Measurements from ENCODE around the gene TDRD12.
"Not testable (repeated sequence)": the region's sequence is repeated elsewhere in the genome, so short reads cannot be mapped to it uniquely, and the experiment has no call there.

Gene TDRD12

GRCh38 chr19:32862741-32863140, 143.2 kb downstream of the TDRD12 start:
- H3K36me3 ChIP-seq (ENCODE audit: control insufficient read depth, insufficient read depth, low read length), result no peaks in the 10 kb centered on the region
- H3K4me3 ChIP-seq (ENCODE audit: insufficient read depth, low read depth, low read length, poor library complexity, severe bottlenecking), result no peak overlapping the region
- no peaks in the 10 kb centered on the region for H3K27me3 ChIP-seq (replicated peaks; ENCODE audit: control insufficient read depth, insufficient read depth, low read length, poor library complexity, severe bottlenecking)
- no peaks in the 10 kb centered on the region for H3K9me3 ChIP-seq (ENCODE audit: control insufficient read depth, low read length)
- DNase-seq, result no peak
- H3K27ac ChIP-seq (ENCODE audit: insufficient read depth, low read length, poor library complexity, severe bottlenecking), result no peak overlapping the region
- no peaks in the 10 kb centered on the region for H3K4me1 ChIP-seq (ENCODE audit: control insufficient read depth, insufficient read depth, low read length, poor library complexity, severe bottlenecking)

GRCh38 chr19:32863301-32863700, 143.7 kb downstream of the TDRD12 start:
- Histone ChIP-seq H3K27ac (ENCODE audit: insufficient read depth, low read length, poor library complexity, severe bottlenecking) (no peak overlapping the region), H3K4me3 (ENCODE audit: insufficient read depth, low read depth, low read length, poor library complexity, severe bottlenecking) (no peak overlapping the region), H3K9me3 (ENCODE audit: control insufficient read depth, low read length) (no peaks in the 10 kb centered on the region), H3K4me1 (ENCODE audit: control insufficient read depth, insufficient read depth, low read length, poor library complexity, severe bottlenecking) (no peaks in the 10 kb centered on the region), H3K27me3 (replicated peaks; ENCODE audit: control insufficient read depth, insufficient read depth, low read length, poor library complexity, severe bottlenecking) (no peaks in the 10 kb centered on the region), H3K36me3 (ENCODE audit: control insufficient read depth, insufficient read depth, low read length) (no peaks in the 10 kb centered on the region)
- no peak for DNase-seq

- Histone ChIP-seq H3K27me3 (replicated peaks; ENCODE audit: control insufficient read depth, insufficient read depth, low read length, poor library complexity, severe bottlenecking) (no peaks in the 10 kb centered on the region), H3K4me1 (ENCODE audit: control insufficient read depth, insufficient read depth, low read length, poor library complexity, severe bottlenecking) (no peaks in the 10 kb centered on the region), H3K36me3 (ENCODE audit: control insufficient read depth, insufficient read depth, low read length) (no peaks in the 10 kb centered on the region), H3K27ac (ENCODE audit: insufficient read depth, low read length, poor library complexity, severe bottlenecking) (no peak overlapping the region), H3K9me3 (ENCODE audit: control insufficient read depth, low read length) (no peaks in the 10 kb centered on the region), H3K4me3 (ENCODE audit: insufficient read depth, low read depth, low read length, poor library complexity, severe bottlenecking) (no peak overlapping the region)
- no peak for DNase-seq
Measured at GRCh38 chr19:32863841-32864240, 144.3 kb downstream of the TDRD12 start.

GRCh38 chr19:32864318-32865007, 144.9 kb downstream of the TDRD12 start:
- Histone ChIP-seq H3K4me1 (ENCODE audit: control insufficient read depth, insufficient read depth, low read length, poor library complexity, severe bottlenecking) (no peaks in the 10 kb centered on the region), H3K27ac (ENCODE audit: insufficient read depth, low read length, poor library complexity, severe bottlenecking) (no peak overlapping the region), H3K4me3 (ENCODE audit: insufficient read depth, low read depth, low read length, poor library complexity, severe bottlenecking) (no peak overlapping the region), H3K36me3 (ENCODE audit: control insufficient read depth, insufficient read depth, low read length) (no peaks in the 10 kb centered on the region), H3K27me3 (replicated peaks; ENCODE audit: control insufficient read depth, insufficient read depth, low read length, poor library complexity, severe bottlenecking) (no peaks in the 10 kb centered on the region), H3K9me3 (ENCODE audit: control insufficient read depth, low read length) (no peaks in the 10 kb centered on the region)
- DNase-seq, result no peak

GRCh38 chr19:32865326-32865725, 145.8 kb downstream of the TDRD12 start:
- Histone ChIP-seq H3K9me3 (ENCODE audit: control insufficient read depth, low read length) (no peaks in the 10 kb centered on the region), H3K27me3 (replicated peaks; ENCODE audit: control insufficient read depth, insufficient read depth, low read length, poor library complexity, severe bottlenecking) (no peaks in the 10 kb centered on the region), H3K27ac (ENCODE audit: insufficient read depth, low read length, poor library complexity, severe bottlenecking) (no peak overlapping the region), H3K4me1 (ENCODE audit: control insufficient read depth, insufficient read depth, low read length, poor library complexity, severe bottlenecking) (no peaks in the 10 kb centered on the region), H3K36me3 (ENCODE audit: control insufficient read depth, insufficient read depth, low read length) (no peaks in the 10 kb centered on the region), H3K4me3 (ENCODE audit: insufficient read depth, low read depth, low read length, poor library complexity, severe bottlenecking) (no peak overlapping the region)
- no peak for DNase-seq

GRCh38 chr19:32866061-32866460, 146.5 kb downstream of the TDRD12 start:
- no peaks in the 10 kb centered on the region for H3K36me3 ChIP-seq (ENCODE audit: control insufficient read depth, insufficient read depth, low read length)
- DNase-seq, result no peak
- H3K27ac ChIP-seq (ENCODE audit: insufficient read depth, low read length, poor library complexity, severe bottlenecking), result no peak overlapping the region
- H3K9me3 ChIP-seq (ENCODE audit: control insufficient read depth, low read length), result no peaks in the 10 kb centered on the region
- no peaks in the 10 kb centered on the region for H3K27me3 ChIP-seq (replicated peaks; ENCODE audit: control insufficient read depth, insufficient read depth, low read length, poor library complexity, severe bottlenecking)
- H3K4me3 ChIP-seq (ENCODE audit: insufficient read depth, low read depth, low read length, poor library complexity, severe bottlenecking), result no peak overlapping the region
- H3K4me1 ChIP-seq (ENCODE audit: control insufficient read depth, insufficient read depth, low read length, poor library complexity, severe bottlenecking), result no peaks in the 10 kb centered on the region

- Histone ChIP-seq H3K4me3 (ENCODE audit: insufficient read depth, low read depth, low read length, poor library complexity, severe bottlenecking) (no peak overlapping the region), H3K27ac (ENCODE audit: insufficient read depth, low read length, poor library complexity, severe bottlenecking) (no peak overlapping the region), H3K36me3 (ENCODE audit: control insufficient read depth, insufficient read depth, low read length) (no peaks in the 10 kb centered on the region), H3K4me1 (ENCODE audit: control insufficient read depth, insufficient read depth, low read length, poor library complexity, severe bottlenecking) (no peaks in the 10 kb centered on the region), H3K27me3 (replicated peaks; ENCODE audit: control insufficient read depth, insufficient read depth, low read length, poor library complexity, severe bottlenecking) (no peaks in the 10 kb centered on the region), H3K9me3 (ENCODE audit: control insufficient read depth, low read length) (no peaks in the 10 kb centered on the region)
- no peak for DNase-seq
Measured at GRCh38 chr19:32866564-32867265, 147.1 kb downstream of the TDRD12 start.

DNA sequence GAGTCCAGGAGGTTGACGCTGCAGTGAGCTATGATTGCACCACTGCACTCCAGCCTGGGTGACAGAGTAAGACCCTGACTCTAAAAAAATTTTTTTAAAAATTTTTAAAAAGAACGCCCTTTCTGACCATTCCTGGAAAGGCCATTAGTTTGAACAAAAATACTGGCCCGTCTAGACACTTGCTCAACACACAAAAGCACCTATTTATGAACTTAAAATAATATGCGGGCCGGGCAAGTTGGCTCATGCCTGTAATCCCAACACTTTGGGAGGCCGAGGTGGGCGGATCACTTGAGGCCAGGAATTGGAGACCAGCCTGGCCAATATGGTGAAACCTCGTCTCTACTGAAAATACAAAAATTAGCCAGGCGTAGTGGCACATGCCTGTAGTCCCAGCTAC, 147.9 kb downstream of the TDRD12 start:
- not testable (repeated sequence) for H3K4me3 ChIP-seq (ENCODE audit: insufficient read depth, low read depth, low read length, poor library complexity, severe bottlenecking); DNase-seq; H3K4me1 ChIP-seq (ENCODE audit: control insufficient read depth, insufficient read depth, low read length, poor library complexity, severe bottlenecking); H3K27ac ChIP-seq (ENCODE audit: insufficient read depth, low read length, poor library complexity, severe bottlenecking); H3K9me3 ChIP-seq (ENCODE audit: control insufficient read depth, low read length); H3K27me3 ChIP-seq (replicated peaks; ENCODE audit: control insufficient read depth, insufficient read depth, low read length, poor library complexity, severe bottlenecking); H3K36me3 ChIP-seq (ENCODE audit: control insufficient read depth, insufficient read depth, low read length)

- Histone ChIP-seq H3K27me3 (replicated peaks; ENCODE audit: control insufficient read depth, insufficient read depth, low read length, poor library complexity, severe bottlenecking) (no peaks in the 10 kb centered on the region), H3K27ac (ENCODE audit: insufficient read depth, low read length, poor library complexity, severe bottlenecking) (no peak overlapping the region), H3K4me3 (ENCODE audit: insufficient read depth, low read depth, low read length, poor library complexity, severe bottlenecking) (no peak overlapping the region), H3K36me3 (ENCODE audit: control insufficient read depth, insufficient read depth, low read length) (no peaks in the 10 kb centered on the region), H3K4me1 (ENCODE audit: control insufficient read depth, insufficient read depth, low read length, poor library complexity, severe bottlenecking) (no peaks in the 10 kb centered on the region), H3K9me3 (ENCODE audit: control insufficient read depth, low read length) (no peaks in the 10 kb centered on the region)
- DNase-seq, result no peak
Measured at GRCh38 chr19:32868206-32868950, 148.8 kb downstream of the TDRD12 start.

DNA sequence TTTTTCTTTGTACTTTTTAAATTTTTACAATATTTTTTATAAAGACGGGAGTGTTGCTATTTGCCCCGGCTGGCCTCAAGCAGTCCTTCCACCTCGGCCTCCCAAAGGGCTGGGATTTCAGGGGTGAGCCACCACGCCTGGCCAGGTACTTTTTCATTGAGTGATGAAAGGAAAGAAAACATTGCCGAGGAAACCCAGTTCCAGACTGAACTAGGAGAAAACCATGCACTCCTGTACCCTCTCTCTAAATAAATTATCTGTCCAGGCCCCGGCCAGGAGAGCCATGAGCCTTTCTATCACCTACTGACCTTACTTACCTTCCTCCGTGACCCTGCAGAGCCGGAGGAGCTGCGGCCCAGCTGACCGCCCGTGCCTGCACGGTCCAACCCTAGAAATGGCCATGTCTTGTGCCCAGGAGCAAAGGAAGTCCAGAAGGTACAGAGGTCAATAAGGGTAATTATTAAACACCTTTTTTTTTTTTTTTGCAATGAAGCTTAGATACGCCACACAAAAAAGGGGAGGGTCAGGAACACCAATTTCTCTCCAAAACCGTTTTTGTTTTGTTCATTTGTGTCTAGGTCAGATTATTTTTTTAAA, 149.9 kb downstream of the TDRD12 start, which contains the start of gene SLC7A9:
Gene SLC7A9 (minus strand): TSS at position 399 of the 597 bp plus-strand sequence. CDS start 1,233 bp downstream, outside the sequence.
- DNase-seq, result no peak
- Histone ChIP-seq H3K36me3 (ENCODE audit: control insufficient read depth, insufficient read depth, low read length) (no peaks in the 10 kb centered on the region), H3K9me3 (ENCODE audit: control insufficient read depth, low read length) (no peaks in the 10 kb centered on the region), H3K27ac (ENCODE audit: insufficient read depth, low read length, poor library complexity, severe bottlenecking) (no peak within 1 kb of the TSS), H3K27me3 (replicated peaks; ENCODE audit: control insufficient read depth, insufficient read depth, low read length, poor library complexity, severe bottlenecking) (no peaks in the 10 kb centered on the region), H3K4me3 (ENCODE audit: insufficient read depth, low read depth, low read length, poor library complexity, severe bottlenecking) (no peak within 1 kb of the TSS), H3K4me1 (ENCODE audit: control insufficient read depth, insufficient read depth, low read length, poor library complexity, severe bottlenecking) (no peaks in the 10 kb centered on the region)
